Tibial nerve (tissue), 4 donors: Measurements from ENCODE around the gene RCE1. TPM values are rescaled to one million over a fixed set of nuclear protein-coding genes. Genes with fewer than 3 reads are reported as not detected.

Source experiments
- DNase-seq, 2 donors: peaks; one replicate each; pipeline ENCODE4 v3.0.0-alpha.2; 2019; ENCODE audit warnings: low spot score in 2 of 2
- H3K27ac ChIP-seq, 4 donors: fragments of 200-600 bp; sonication (generic) in 3 of 4; one replicate each; pipeline ENCODE4 v1.5.1; 2017 to 2019; ENCODE audit warnings: mild to moderate bottlenecking in 1 of 4
- H3K27me3 ChIP-seq, 2 donors: fragments of 200-600 bp; sonication (generic) in 1 of 2; one replicate each; pipeline versions ENCODE4 v1.5.1 to v1.6.0; 2017 to 2019
- H3K36me3 ChIP-seq, 3 donors: fragments of 200-600 bp; sonication (generic); one replicate each; pipeline ENCODE4 v1.5.1; 2018 to 2019
- H3K4me1 ChIP-seq, 4 donors: fragments of 200-600 bp; sonication (generic) in 3 of 4; one replicate each; pipeline ENCODE4 v1.5.1; 2017 to 2019
- H3K4me3 ChIP-seq, 4 donors: fragments of 200-600 bp; sonication (generic) in 3 of 4; one replicate each; pipeline ENCODE4 v1.5.1; 2017 to 2019; ENCODE audit warnings: mild to moderate bottlenecking in 1 of 4, moderate library complexity in 1 of 4
- H3K9me3 ChIP-seq, 4 donors: fragments of 200-600 bp; sonication (generic) in 3 of 4; one replicate each; pipeline ENCODE4 v1.5.1; 2017 to 2019
- CTCF ChIP-seq, 5 experiments: fragments of 200-600 bp in 3 of 5; fragments of 450-650 bp in 2 of 5; sonication (generic) in 3 of 5; IDR thresholded peaks; one replicate each; pipeline ENCODE4 v1.5.1; 2016 to 2019; ENCODE audit warnings: antibody characterized with exemption in 5 of 5, mild to moderate bottlenecking in 3 of 5, moderate library complexity in 2 of 5
- EP300 ChIP-seq, 2 donors: sonication (generic); formaldehyde crosslinking; IDR thresholded peaks; one replicate each; pipeline ENCODE4 v1.6.1; 2017; ENCODE audit warnings: antibody characterized with exemption in 2 of 2, mild to moderate bottlenecking in 1 of 2
- POLR2A ChIP-seq, 2 donors: fragments of 450-650 bp; IDR thresholded peaks; one replicate each; pipeline ENCODE4 v1.6.1; 2017; ENCODE audit warnings: antibody characterized with exemption in 2 of 2, mild to moderate bottlenecking in 2 of 2, moderate library complexity in 2 of 2
- WGBS, 2 donors: methylation state at CpG; one replicate each; pipeline ENCODE4 v1.1.5; 2018; 5-methylcytosine and 5-hydroxymethylcytosine counted together
- total RNA-seq, 4 donors: library from RNA; depleted of rRNA; stranded (reverse); fragments of >200 nt; gene quantifications; one replicate each; pipeline ENCODE4 v1.1.0, GENCODE V29; 2016

Gene RCE1
- total RNA-seq, 4 donors from 2014 or later, result 18.1 to 25.8 (median 20.9) TPM

GRCh38 chr11:66858186-66858938, 15.1 kb downstream of the RCE1 start:
- H3K36me3 ChIP-seq, result peaks cover 0 to 57% (median 0%) of the 10 kb centered on the region in 3 donors
- H3K27ac ChIP-seq, result no peak overlapping the region
- DNase-seq, result no peak
- H3K9me3 ChIP-seq, result no peaks in the 10 kb centered on the region
- H3K4me1 ChIP-seq, result peaks cover 0 to 21% (median 5%) of the 10 kb centered on the region in 4 donors
- no peaks in the 10 kb centered on the region for H3K27me3 ChIP-seq
- TF ChIP-seq POLR2A (IDR thresholded peaks at IDR 0.05) (no peak), EP300 (IDR thresholded peaks at IDR 0.05) (no peak), CTCF (IDR thresholded peaks at IDR 0.05) (no peak)
- 92 to 94% methylated on average over 48 to 59 of the region's 62 CpGs for WGBS, 2 donors
- H3K4me3 ChIP-seq, result no peak overlapping the region

- peak overlapping the region in 1 of 4 donors; percentile 12 for H3K27ac ChIP-seq
- H3K4me1 ChIP-seq, result peaks cover 0 to 21% (median 5%) of the 10 kb centered on the region in 4 donors
- H3K4me3 ChIP-seq, result no peak overlapping the region
- H3K36me3 ChIP-seq, result peaks cover 0 to 63% (median 0%) of the 10 kb centered on the region in 3 donors
- WGBS, 2 donors, result 81 to 86% methylated on average over 24 to 28 of the region's 29 CpGs
- TF ChIP-seq CTCF (IDR thresholded peaks at IDR 0.05), result no peak
- no peak for TF ChIP-seq POLR2A (IDR thresholded peaks at IDR 0.05)
- no peak for TF ChIP-seq EP300 (IDR thresholded peaks at IDR 0.05)
- DNase-seq, result no peak
- H3K27me3 ChIP-seq, result no peaks in the 10 kb centered on the region
- no peaks in the 10 kb centered on the region for H3K9me3 ChIP-seq
Measured at GRCh38 chr11:66858939-66859685, 15.9 kb downstream of the RCE1 start.

GRCh38 chr11:66859686-66860448, 16.6 kb downstream of the RCE1 start:
- DNase-seq, result no peak
- 76 to 79% methylated on average over 22 of the region's 41 CpGs for WGBS, 2 donors

GRCh38 chr11:66860449-66860831, 17.2 kb downstream of the RCE1 start:
- peaks cover 0 to 75% (median 0%) of the 10 kb centered on the region in 3 donors for H3K36me3 ChIP-seq
- no peak for TF ChIP-seq POLR2A (IDR thresholded peaks at IDR 0.05)
- TF ChIP-seq CTCF (IDR thresholded peaks at IDR 0.05), result no peak
- TF ChIP-seq EP300 (IDR thresholded peaks at IDR 0.05), result no peak
- no peak for DNase-seq
- H3K27ac ChIP-seq, result no peak overlapping the region
- H3K9me3 ChIP-seq, result no peaks in the 10 kb centered on the region
- 82% methylated on average over 5 to 12 of the region's 18 CpGs for WGBS, 2 donors
- peaks cover 0 to 15% (median 4%) of the 10 kb centered on the region in 4 donors for H3K4me1 ChIP-seq
- no peak overlapping the region for H3K4me3 ChIP-seq
- no peaks in the 10 kb centered on the region for H3K27me3 ChIP-seq

More at GRCh38 chr11:66859686-66860448, 16.6 kb downstream of the RCE1 start:
- TF ChIP-seq CTCF (IDR thresholded peaks at IDR 0.05) (no peak), POLR2A (IDR thresholded peaks at IDR 0.05) (no peak), EP300 (IDR thresholded peaks at IDR 0.05) (no peak)
- Histone ChIP-seq H3K9me3 (no peaks in the 10 kb centered on the region), H3K27ac (peak overlapping the region in 1 of 4 donors; percentile 12), H3K4me1 (peaks cover 0 to 21% (median 5%) of the 10 kb centered on the region in 4 donors), H3K27me3 (no peaks in the 10 kb centered on the region), H3K4me3 (no peak overlapping the region), H3K36me3 (peaks cover 0 to 70% (median 0%) of the 10 kb centered on the region in 3 donors)
